NCI-H345 treated with DMSO at 0.1 percent for 48 hours (cell line): ENCODE results near the gene MSS51.
A peak's percentile ranks its signal among the peaks of the same experiment; 100 is the strongest.
"Not testable (repeated sequence)": the region's sequence is repeated elsewhere in the genome, so short reads cannot be mapped to it uniquely, and the experiment has no call there.

Experiments used
- DNase-seq: peaks from one replicate; lab custom pipeline; 2025; ENCODE audit not compliant: unreplicated experiment; lab: John Stamatoyannopoulos, UW

The MSS51 gene

GRCh38 chr10:73414230-73414945, 19.0 kb downstream of the MSS51 start:
- peak; percentile 14 for DNase-seq

GRCh38 chr10:73413528-73414229, 19.7 kb downstream of the MSS51 start, which contains the start of gene ANXA7:
Gene ANXA7, minus strand, starts transcription at chr10:73414058. Its CDS starts 13,202 bp downstream, at chr10:73400856.
- DNase-seq: peak; percentile 73

DNA sequence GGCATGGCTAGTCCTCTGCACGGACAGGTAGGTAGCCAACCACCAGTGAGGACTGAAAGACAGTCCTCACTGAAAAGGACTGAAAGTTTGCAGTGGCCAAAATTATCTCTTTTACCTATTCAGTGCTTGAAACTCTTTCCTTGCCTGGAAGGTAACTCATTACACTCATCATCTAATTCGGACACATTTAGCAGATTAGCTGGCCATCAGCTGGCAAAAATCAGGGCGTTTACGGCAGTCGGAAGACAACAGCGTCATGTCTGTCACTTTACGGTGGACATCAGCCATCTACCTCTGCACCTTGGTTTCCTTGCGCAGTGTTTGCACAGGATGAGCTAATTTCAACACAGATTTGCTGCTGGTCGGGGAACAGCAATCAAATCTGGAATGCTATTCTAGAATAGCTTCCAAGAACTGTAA, 20.2 kb downstream of the MSS51 start:
- DNase-seq: no peak

GRCh38 chr10:73410897-73411296, 22.5 kb downstream of the MSS51 start:
- no peak for DNase-seq

DNA sequence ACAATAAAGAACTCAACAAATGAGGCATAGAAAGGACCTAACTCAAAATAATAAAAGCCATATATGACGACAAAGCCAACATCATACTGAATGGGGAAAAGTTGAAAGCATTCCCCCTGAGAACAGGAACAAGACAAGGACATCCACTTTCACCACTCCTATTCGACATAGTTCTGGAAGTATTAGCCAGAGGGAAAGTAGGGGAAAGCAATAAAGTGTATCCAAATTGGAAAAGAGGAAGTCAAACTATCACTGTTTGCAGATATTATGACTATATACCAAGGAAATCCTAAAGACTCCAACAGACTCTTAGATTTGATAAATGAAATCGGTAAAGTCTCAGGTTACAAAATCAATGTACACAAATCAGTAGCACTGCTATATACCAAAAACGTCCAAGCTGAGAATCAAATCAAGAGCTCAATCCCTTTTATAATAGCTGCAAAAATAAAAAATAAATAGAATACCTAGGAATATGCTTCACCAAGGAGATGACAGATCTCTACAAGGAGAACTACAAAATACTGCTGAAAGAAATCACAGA, 24.3 kb downstream of the MSS51 start:
- no peak for DNase-seq

DNA sequence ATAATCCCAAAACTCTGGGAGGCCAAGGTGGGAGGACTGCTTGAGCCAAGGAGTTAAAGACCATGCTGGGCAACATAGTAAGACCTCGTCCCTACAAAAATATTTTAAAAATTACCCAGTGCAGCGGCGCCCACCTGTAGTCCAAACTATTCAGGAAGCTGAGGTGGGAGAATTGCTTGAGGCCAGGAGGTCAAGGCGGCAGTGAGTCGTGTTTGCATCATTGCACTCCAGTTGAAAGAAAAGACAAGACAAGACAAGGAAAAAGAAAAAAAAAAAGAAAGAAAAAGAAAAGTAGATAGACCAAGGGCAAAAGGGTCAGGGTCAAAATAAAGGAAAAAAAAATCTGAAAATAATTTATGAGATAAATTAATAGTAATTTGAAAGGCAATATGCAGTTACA, 25.3 kb downstream of the MSS51 start:
- no peak for DNase-seq

DNA sequence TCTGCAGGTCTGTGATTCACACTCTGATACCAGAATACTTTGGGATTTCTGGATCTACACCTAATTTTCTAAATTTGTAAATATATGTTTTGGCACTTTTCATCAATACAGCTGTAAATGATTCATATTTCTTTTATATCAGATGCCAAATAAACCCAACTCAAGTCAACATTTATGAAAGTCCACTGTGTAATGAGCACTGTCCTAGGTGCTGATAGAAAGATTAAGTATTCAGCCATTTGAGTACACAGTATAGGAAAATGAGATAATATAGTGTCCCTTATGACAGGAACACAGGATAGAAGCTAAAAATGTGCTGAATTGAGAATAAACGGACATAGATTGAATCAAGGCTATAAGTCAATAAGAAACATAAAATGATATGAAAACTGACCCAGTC, 25.9 kb downstream of the MSS51 start:
- no peak for DNase-seq

- no peak for DNase-seq
These were observed 26.5 kb downstream of the MSS51 start for GRCh38 chr10:73406846-73407245.

- no peak for DNase-seq
These were observed 27.8 kb downstream of the MSS51 start for GRCh38 chr10:73405556-73405955.

GRCh38 chr10:73404690-73405089, 28.7 kb downstream of the MSS51 start:
- DNase-seq: no peak

- DNase-seq: no peak
These were observed 31.7 kb downstream of the MSS51 start for GRCh38 chr10:73401636-73402035.

DNA sequence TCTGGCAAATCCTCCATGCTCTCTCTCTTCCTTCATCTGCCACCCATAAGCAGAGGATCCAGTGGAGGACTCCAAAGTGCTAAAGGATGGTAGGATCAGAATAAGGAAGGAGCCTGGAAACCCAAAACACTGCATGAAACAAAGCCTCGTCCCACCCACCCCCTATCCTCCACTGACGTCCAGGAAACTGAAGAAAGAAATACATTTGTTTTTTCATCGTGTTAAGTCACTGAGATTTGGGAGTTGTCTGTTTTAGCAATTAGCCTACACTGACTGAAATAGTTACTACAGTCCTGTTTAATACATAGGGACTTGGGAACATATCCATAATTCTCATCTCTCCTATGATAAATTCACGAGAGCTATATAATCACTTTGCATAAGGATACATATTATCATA, 34.3 kb downstream of the MSS51 start:
- no peak for DNase-seq

DNA sequence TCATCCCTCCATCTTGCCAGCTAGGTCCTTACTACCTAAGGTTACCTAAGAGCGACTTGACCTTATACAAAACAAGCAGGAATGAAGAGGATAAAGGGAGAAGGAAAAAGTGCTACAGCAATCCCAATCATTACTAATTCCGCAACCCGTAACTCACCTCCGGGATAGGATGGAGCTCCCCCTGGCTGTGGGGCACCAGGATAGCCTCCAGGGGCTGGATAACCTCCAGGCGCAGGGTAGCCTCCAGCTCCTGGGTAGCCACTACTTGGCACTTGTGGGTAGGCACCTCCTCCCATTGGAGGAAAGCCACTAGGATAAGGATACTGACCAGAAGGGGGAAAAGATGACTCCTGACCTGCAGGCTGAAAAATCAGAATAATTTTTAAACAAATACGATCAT, 35.3 kb downstream of the MSS51 start:
- no peak for DNase-seq

GRCh38 chr10:73394325-73394724, 39.0 kb downstream of the MSS51 start:
- not testable (repeated sequence) for DNase-seq

- DNase-seq: no peak
These were observed 45.1 kb downstream of the MSS51 start for GRCh38 chr10:73388228-73388627.

DNA sequence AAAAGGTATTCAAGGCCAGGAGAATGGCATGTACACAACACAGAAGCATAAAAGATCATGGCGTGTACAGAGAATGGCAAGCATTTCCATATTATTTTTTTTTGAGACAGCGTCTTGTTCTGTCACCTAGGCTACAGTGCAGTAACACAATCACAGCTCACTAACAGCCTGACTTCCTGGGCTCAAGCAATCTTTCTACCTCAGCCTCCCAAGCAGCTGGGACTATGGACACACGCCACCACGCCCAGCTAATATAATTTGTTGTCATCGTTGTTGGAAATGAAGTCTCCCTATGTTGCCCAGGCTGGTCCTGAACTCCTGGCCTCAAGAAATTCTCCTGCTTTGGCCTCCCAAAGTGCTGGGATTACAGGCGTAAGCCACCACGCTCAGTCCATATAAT, 46.8 kb downstream of the MSS51 start:
- DNase-seq: no peak

DNA sequence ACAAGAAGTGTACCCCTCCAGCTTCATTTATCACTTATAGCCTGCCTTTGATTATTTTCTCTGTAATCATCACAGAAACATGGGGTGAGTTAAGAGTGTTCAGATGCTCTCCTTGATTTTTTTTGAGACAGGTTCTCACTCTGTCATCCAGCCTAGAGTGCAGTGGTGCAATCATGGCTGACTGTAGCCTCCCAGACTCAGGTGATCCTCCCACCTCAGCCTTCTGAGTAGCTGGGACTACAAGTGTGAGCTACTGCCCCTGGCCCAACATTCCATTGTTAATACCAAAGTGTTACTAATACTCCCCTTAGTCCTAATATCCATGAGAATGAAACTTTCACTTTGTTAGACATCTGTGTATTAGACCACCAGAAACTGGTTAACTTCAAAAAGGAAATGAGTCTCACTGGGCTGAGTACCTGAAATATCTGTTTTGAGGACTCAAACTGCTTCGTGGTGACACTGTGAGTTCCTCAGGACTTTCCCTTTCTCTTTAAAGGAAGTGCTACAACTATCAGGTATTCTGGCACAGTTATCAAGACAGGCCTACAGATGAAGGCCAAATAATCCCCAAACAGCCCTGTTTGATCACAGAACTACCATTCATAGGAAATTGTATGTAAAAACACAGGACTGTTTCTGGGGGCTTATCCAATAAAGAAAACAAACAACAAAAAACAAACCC, 54.2 kb downstream of the MSS51 start:
- no peak for DNase-seq

- no peak for DNase-seq
These were observed 56.7 kb downstream of the MSS51 start for GRCh38 chr10:73376679-73377078.
